Astrocyte of the spinal cord (primary cell): ENCODE data around the gene ATP6V0C.

ENCODE experiments used
- DNase-seq: peaks from one replicate; pipeline ENCODE4 v3.0.0; 2011; ENCODE audit warnings: low read depth, low spot score
- H3K4me3 ChIP-seq: 2 replicates; pipeline ENCODE4 v1.5.1; 2011; ENCODE audit warnings: low read depth, mild to moderate bottlenecking, low read length, moderate library complexity
- CTCF ChIP-seq: IDR thresholded peaks from 2 replicates; pipeline ENCODE4 v1.5.1; 2012; ENCODE audit warnings: low read depth, mild to moderate bottlenecking, low read length, inconsistent platforms
- in situ Hi-C: cut with HindIII; loops from 2 replicates; pipeline ENCODE4 v1.10.0; 2017; ENCODE audit warnings: low sequenced_read_pairs

ATP6V0C gene

GRCh38 chr16:2468233-2468724 is 45.5 kb upstream of the ATP6V0C start:
- peak overlapping the region; percentile 21 for H3K4me3 ChIP-seq
- no peak for DNase-seq
- in situ Hi-C loops: no loop called here
- no peak for TF ChIP-seq CTCF

GRCh38 chr16:2468725-2469398 is 44.9 kb upstream of the ATP6V0C start:
- DNase-seq: no peak
- H3K4me3 ChIP-seq: no peak overlapping the region
- TF ChIP-seq CTCF: no peak
- in situ Hi-C loops: no loop called here

GRCh38 chr16:2469399-2470233 is 44.1 kb upstream of the ATP6V0C start:
- DNase-seq: no peak
- in situ Hi-C loops: no loop called here
- no peak overlapping the region for H3K4me3 ChIP-seq
- no peak for TF ChIP-seq CTCF

GRCh38 chr16:2470234-2470601 is 43.5 kb upstream of the ATP6V0C start:
- in situ Hi-C loops: no loop called here
- TF ChIP-seq CTCF: no peak
- no peak for DNase-seq
- H3K4me3 ChIP-seq: no peak overlapping the region

GRCh38 chr16:2470603-2471015 is 43.1 kb upstream of the ATP6V0C start:
- in situ Hi-C loops: no loop called here
- no peak overlapping the region for H3K4me3 ChIP-seq
- no peak for TF ChIP-seq CTCF
- no peak for DNase-seq

- in situ Hi-C loops: no loop called here
- no peak within 1 kb of the TSS for H3K4me3 ChIP-seq
- no peak for DNase-seq
- TF ChIP-seq CTCF: no peak
Observed at GRCh38 chr16:2471016-2471652, 42.6 kb upstream of the ATP6V0C start, which contains the start of gene NTN3. Gene NTN3, plus strand, starts transcription at chr16:2471297. Its CDS starts 405 bp downstream, at chr16:2471702.
